UCSD-AML1 (cell line): Measurements from ENCODE around the gene ATG9A.
"Not testable (repeated sequence)": the region's sequence is repeated elsewhere in the genome, so short reads cannot be mapped to it uniquely, and the experiment has no call there.

Experiments
- DNase-seq: peaks from one replicate; lab custom pipeline; 2025; ENCODE audit not compliant: unreplicated experiment; lab: John Stamatoyannopoulos, UW

The ATG9A gene

GRCh38 chr2:219229305-219230058 lies at the start of gene ATG9A, which contains the start of gene ANKZF1:
Gene ATG9A, minus strand, starts transcription at chr2:219229636. Its CDS starts 1,612 bp downstream, at chr2:219228024.
Gene ANKZF1, plus strand, starts transcription at chr2:219229806. Its CDS starts 452 bp downstream, at chr2:219230258.
- DNase-seq: peak; percentile 98

- no peak for DNase-seq
Measured at GRCh38 chr2:219278655-219279150, 49.3 kb upstream of the ATG9A start.

GRCh38 chr2:219277703-219278654 lies 48.5 kb upstream of the ATG9A start:
- peak; percentile 72 for DNase-seq

GRCh38 chr2:219274361-219274921 lies 45.0 kb upstream of the ATG9A start:
- no peak for DNase-seq

GRCh38 chr2:219273937-219274336 lies 44.5 kb upstream of the ATG9A start:
- no peak for DNase-seq

- no peak for DNase-seq
Measured at GRCh38 chr2:219272995-219273394, 43.6 kb upstream of the ATG9A start.

GRCh38 chr2:219272356-219272755 lies 42.9 kb upstream of the ATG9A start:
- no peak for DNase-seq

GRCh38 chr2:219271021-219271420 lies 41.6 kb upstream of the ATG9A start:
- no peak for DNase-seq

- DNase-seq: no peak
Measured at GRCh38 chr2:219270055-219270372, 40.6 kb upstream of the ATG9A start.

GRCh38 chr2:219269362-219270054 lies 40.1 kb upstream of the ATG9A start:
- DNase-seq: no peak

GRCh38 chr2:219268294-219268693 lies 38.9 kb upstream of the ATG9A start:
- no peak for DNase-seq

- no peak for DNase-seq
Measured at GRCh38 chr2:219266886-219267285, 37.5 kb upstream of the ATG9A start.

- DNase-seq: no peak
Measured at GRCh38 chr2:219266232-219266631, 36.8 kb upstream of the ATG9A start.

- DNase-seq: no peak
Measured at GRCh38 chr2:219261024-219261855, 31.8 kb upstream of the ATG9A start.

- not testable (repeated sequence) for DNase-seq
Measured at GRCh38 chr2:219258942-219259341, 29.5 kb upstream of the ATG9A start.

GRCh38 chr2:219254590-219255201 lies 25.3 kb upstream of the ATG9A start:
- DNase-seq: no peak

GRCh38 chr2:219253753-219254589 lies 24.5 kb upstream of the ATG9A start, which contains the start of gene TUBA4A:
Gene TUBA4A, minus strand, starts transcription at chr2:219253918. Its CDS starts 60 bp downstream, at chr2:219253858.
- peak; percentile 88 for DNase-seq
